Right cardiac atrium (tissue), 5 donors: ENCODE results near the gene NUAK1. TPM values are rescaled to one million over a fixed set of nuclear protein-coding genes. Genes with fewer than 3 reads are reported as not detected.
"Not testable (repeated sequence)": the region's sequence is repeated elsewhere in the genome, so short reads cannot be mapped to it uniquely, and the experiment has no call there.

Experiments used
- ATAC-seq, 2 donors: fragments of 200-7000 bp; cut with Tn5 transposase; one replicate each; pipeline versions ENCODE4 v1.8.0 to v1.9.1; 2020; ENCODE audit warnings: moderate library complexity in 2 of 2, mild to moderate bottlenecking in 1 of 2
- DNase-seq, 3 donors: peaks; one replicate each; pipeline ENCODE4 v3.0.0-alpha.2; 2020
- H3K27ac ChIP-seq: one replicate; pipeline ENCODE4 v1.5.1; 2013; ENCODE audit warnings: mild to moderate bottlenecking, low read length, control low read depth, moderate library complexity
- H3K27me3 ChIP-seq: one replicate; pipeline ENCODE4 v1.6.1; 2013; ENCODE audit not compliant: control insufficient read depth, insufficient read depth
- H3K4me1 ChIP-seq: one replicate; pipeline ENCODE4 v1.6.1; 2013; ENCODE audit warnings: low read length; ENCODE audit not compliant: control insufficient read depth, insufficient read depth
- H3K4me3 ChIP-seq: one replicate; pipeline ENCODE4 v1.5.1; 2013; ENCODE audit warnings: low read length, control low read depth
- H3K9me3 ChIP-seq: one replicate; pipeline ENCODE4 v1.6.1; 2013; ENCODE audit warnings: low read length; ENCODE audit not compliant: control insufficient read depth
- WGBS: extraction: QIAGEN DNeasy Blood & Tissue Kit; methylation state at CpG from one replicate; pipeline ENCODE4 v1.1.7; 2013; 5-methylcytosine and 5-hydroxymethylcytosine counted together
- intact Hi-C, 4 donors: fragments of 100-400 bp; cut with DNase I; formaldehyde crosslinking; loops; one replicate each; pipeline versions ENCODE4 v1.11.0 to v1.14.0; 2022 to 2023
- polyA plus RNA-seq: library from polyadenylated mRNA; stranded (reverse); fragments of 200-250 nt; gene quantifications from one replicate; pipeline ENCODE4 v1.2.3, GENCODE V29; 2013
- total RNA-seq, 4 donors: library from RNA; stranded (reverse); fragmentation: NEBNext Ultra II Directional; extraction: Animal tissue kit (Norgen Biotek cat#: 25700); gene quantifications; one replicate each; pipeline ENCODE4 v1.2.1, GENCODE V29; 2021
- donor health status: healthy with polysubstance abuse.
- donor health status: DM: no; HTN: yes; CAD: no.
- donor health status: DM: no; HTN: no; CAD: no.
- donor health status: DM: no; HTN: yes; CAD: no; lungs with severe emphysema.
- donor health status: DM: yes; HTN: yes; CAD: no.

The NUAK1 gene
- total and polyA plus RNA-seq, 5 donors: 10.0 to 30.2 (median 22.6) TPM

DNA sequence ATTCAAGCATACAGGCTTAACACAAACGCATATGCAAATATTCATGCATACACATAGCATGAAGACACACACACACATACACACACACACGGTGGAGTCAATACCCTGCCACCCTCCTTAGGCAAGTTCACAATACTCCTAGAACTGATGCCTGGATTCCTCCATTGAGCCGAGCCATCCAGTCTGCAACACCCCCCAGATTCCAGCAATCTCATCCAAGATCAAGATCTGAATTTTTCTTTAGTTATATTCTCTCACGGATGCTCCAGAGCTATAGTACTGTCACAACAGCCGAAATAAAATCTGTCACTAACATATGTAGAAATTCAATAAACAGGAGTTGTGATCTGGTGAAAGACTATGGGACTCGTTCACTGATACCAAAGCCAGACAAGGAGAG lies 110.8 kb downstream of the NUAK1 start:
- no peaks in the 10 kb centered on the region for H3K27me3 ChIP-seq
- H3K4me3 ChIP-seq: no peak overlapping the region
- ATAC-seq (no peak), DNase-seq (no peak)
- WGBS: 88% methylated on average over 6 of the region's 6 CpGs
- H3K4me1 ChIP-seq: no peaks in the 10 kb centered on the region
- no peak overlapping the region for H3K27ac ChIP-seq
- no peaks in the 10 kb centered on the region for H3K9me3 ChIP-seq
- intact Hi-C loops: no loop called here

DNA sequence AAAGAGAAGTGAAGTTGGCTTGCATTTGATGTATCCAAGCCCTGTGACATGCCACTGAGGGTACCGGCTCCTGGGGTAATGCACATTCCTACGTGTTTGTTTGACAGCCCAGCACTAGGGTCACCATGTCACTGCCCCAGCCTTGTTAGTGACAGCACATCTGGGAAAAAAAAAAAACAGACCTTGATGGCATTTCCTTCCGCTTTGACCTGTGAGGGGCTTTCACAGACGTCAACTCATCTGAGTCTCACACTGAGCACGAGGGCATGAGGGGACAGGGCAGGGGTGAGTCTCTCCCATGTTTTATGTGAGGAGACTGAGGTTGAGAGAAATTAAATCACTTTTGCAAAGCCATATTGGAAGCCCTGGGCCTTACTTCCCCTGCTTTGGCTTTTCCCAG lies 111.5 kb downstream of the NUAK1 start:
- H3K9me3 ChIP-seq: no peaks in the 10 kb centered on the region
- no peak overlapping the region for H3K27ac ChIP-seq
- H3K4me1 ChIP-seq: no peaks in the 10 kb centered on the region
- H3K4me3 ChIP-seq: no peak overlapping the region
- no peak for DNase-seq
- WGBS: 90% methylated on average over 5 of the region's 5 CpGs
- no peaks in the 10 kb centered on the region for H3K27me3 ChIP-seq
- ATAC-seq: no peak
- intact Hi-C loops: no loop called here

DNA sequence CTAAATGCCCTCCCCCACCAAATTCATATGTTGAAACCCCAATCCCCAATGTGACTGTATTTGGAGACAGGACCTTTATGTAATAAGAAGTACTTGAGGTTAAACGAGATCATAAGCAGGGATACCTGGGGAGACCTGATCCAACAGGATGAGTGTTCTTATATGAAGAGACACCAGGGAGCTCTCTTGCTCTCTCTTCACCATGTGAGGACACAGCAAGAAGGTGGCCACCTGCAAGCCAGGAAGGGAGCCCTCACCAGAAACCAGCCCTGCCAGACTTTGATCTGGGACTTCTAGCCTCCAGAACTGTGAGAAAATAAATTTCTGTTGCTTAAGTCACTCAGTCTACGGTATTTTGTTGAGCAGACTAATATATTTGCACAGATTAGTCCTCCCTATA lies 113.6 kb downstream of the NUAK1 start:
- no peak for DNase-seq
- H3K27ac ChIP-seq: no peak overlapping the region
- H3K4me3 ChIP-seq: no peak overlapping the region
- no peaks in the 10 kb centered on the region for H3K27me3 ChIP-seq
- intact Hi-C loops: no loop called here
- no peaks in the 10 kb centered on the region for H3K9me3 ChIP-seq
- H3K4me1 ChIP-seq: peaks cover 5% of the 10 kb centered on the region
- WGBS: 85% methylated on average over 2 of the region's 2 CpGs
- no peak for ATAC-seq

DNA sequence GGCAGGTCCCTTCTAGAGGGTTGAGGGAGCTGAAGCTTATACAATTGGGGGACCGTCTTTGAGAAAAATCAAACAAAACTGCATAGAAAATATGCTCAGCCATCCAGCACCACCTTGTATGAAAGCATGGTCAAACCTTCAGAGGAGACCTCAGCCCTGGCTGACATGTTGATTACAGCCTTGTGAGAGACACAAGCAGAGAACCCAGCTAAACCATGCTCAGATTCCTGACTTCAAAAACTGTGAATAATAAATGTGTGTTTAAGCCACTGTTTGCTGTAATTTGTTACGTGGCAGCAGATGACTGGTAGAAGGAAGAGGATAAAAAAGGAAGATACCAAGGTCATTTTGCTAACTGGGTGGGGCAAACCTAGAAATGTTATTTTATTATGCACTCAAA lies 115.7 kb downstream of the NUAK1 start:
- DNase-seq (no peak), ATAC-seq (no peak)
- Histone ChIP-seq H3K9me3 (no peaks in the 10 kb centered on the region), H3K4me3 (no peak overlapping the region), H3K27ac (no peak overlapping the region), H3K27me3 (no peaks in the 10 kb centered on the region), H3K4me1 (peaks cover 5% of the 10 kb centered on the region)
- 92% methylated on average over 2 of the region's 2 CpGs for WGBS
- intact Hi-C loops: no loop called here

DNA sequence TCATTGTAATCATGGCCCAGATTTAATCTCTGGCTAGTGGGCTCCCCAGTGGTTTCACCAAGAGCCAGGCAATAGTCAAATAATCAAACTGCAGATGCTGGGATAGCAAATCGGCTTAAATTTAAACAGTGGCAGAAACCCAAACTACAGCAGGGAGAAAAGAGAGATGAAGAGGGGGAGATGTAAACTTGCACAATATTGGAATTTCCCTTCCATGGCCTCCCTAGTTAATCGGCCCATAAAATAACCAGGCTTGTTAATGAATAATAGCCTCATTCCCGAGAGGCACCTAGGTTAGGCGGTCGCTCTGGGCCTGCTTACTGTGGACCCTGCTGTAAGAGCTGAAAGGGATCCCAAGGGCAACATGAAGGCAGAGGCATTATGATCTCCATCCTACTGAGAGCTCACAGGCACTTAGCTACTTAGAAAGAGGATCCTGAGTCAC lies 116.2 kb downstream of the NUAK1 start:
- H3K9me3 ChIP-seq: no peaks in the 10 kb centered on the region
- DNase-seq (no peak), ATAC-seq (no peak)
- no peak overlapping the region for H3K4me3 ChIP-seq
- H3K4me1 ChIP-seq: peaks cover 5% of the 10 kb centered on the region
- H3K27ac ChIP-seq: no peak overlapping the region
- intact Hi-C loops: no loop called here
- no peaks in the 10 kb centered on the region for H3K27me3 ChIP-seq
- WGBS: 81% methylated on average over 5 of the region's 5 CpGs

DNA sequence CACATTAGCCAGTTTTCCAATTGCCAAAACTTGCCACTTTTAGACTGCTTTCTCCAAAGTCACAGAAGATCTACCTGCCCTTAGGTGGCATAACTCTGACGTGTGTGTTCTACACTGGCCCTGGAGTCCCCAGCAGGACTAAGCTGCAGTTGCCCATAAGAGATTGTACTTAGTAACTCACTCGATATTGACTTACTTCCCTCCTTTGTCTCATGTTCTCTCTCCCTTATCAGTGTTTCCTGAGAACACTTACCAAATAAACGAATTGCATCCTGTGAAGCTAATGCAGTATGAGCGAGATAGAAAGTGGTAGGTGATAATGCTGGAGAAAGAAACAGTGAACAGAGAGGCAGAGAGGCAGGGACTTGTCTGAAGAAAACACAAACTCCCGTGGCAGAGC lies 117.2 kb downstream of the NUAK1 start:
- 23% methylated on average over 5 of the region's 5 CpGs for WGBS
- DNase-seq (no peak), ATAC-seq (peak; percentile 82 to 94)
- intact Hi-C loops: no loop called here
- Histone ChIP-seq H3K9me3 (no peaks in the 10 kb centered on the region), H3K4me3 (no peak overlapping the region), H3K27ac (peak overlapping the region; percentile 21), H3K27me3 (no peaks in the 10 kb centered on the region), H3K4me1 (peaks cover 5% of the 10 kb centered on the region)

DNA sequence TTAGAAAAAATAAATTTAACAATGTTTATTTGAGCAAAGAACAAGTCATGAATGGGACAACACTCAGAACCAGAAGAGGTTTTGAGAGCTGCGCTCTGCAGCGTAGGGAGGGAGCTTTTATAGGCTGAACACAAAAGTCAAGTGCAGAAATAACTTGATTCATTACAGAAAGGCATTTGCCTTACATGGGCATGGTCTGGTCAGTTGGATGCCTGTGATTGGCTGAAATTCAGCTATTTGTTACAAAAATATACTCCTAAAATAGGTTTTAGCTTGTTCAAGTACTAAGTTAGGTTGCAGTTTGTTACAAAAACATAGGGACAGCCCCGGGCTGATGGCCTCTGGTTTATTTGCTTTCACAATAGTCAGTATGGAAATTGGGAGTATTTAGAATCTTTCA lies 118.0 kb downstream of the NUAK1 start:
- peak in 1 of 2 donors; percentile 24 for ATAC-seq
- intact Hi-C loops: no loop called here
- Histone ChIP-seq H3K9me3 (no peaks in the 10 kb centered on the region), H3K4me1 (peaks cover 5% of the 10 kb centered on the region), H3K4me3 (no peak overlapping the region), H3K27me3 (no peaks in the 10 kb centered on the region), H3K27ac (no peak overlapping the region)
- no peak for DNase-seq
- WGBS: 66% methylated on average over 3 of the region's 3 CpGs

DNA sequence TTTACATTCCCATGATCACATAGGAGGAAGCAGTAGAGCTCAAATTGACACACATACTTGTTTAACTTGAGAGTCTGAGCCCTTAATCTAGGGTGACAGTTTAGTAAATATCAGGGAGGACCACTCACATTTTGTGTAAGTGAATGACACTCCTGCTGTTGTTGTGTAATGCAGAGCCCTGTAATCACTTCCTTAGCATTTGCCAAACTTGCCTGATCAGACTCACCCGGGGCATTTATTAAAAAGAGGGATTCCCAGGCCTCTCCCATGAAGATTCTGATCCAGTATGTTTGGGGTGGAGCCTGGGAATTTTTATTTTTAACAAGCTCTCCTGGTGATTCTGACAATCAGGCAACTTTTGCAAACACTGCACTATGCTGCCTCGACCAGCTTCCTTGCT lies 119.6 kb downstream of the NUAK1 start:
- H3K27me3 ChIP-seq: no peaks in the 10 kb centered on the region
- WGBS: 75% methylated on average over 2 of the region's 2 CpGs
- peaks cover 5% of the 10 kb centered on the region for H3K4me1 ChIP-seq
- no peak overlapping the region for H3K4me3 ChIP-seq
- intact Hi-C loops: no loop called here
- no peak for DNase-seq
- H3K27ac ChIP-seq: no peak overlapping the region
- no peaks in the 10 kb centered on the region for H3K9me3 ChIP-seq
- no peak for ATAC-seq

DNA sequence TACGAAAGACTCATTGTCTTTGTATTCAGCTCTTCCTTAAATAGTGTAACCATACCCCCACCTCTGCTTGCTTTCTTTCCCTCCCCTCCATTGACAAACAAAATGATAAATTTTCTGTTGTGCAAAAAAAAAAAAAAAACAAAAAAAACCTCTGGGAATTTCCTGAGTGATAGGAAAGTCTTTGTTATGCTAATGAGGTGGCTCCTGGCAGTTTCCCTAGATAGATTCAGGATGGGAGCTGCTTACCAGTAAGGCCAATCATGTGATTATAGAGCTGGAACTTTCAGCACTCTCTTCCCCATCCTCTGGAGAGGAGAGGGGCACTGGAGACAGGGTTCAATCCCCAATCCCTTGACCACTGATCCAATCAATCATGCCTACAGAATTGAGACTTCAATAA lies 120.5 kb downstream of the NUAK1 start:
- intact Hi-C loops: no loop called here
- Histone ChIP-seq H3K27ac (no peak overlapping the region), H3K4me3 (no peak overlapping the region), H3K4me1 (peaks cover 5% of the 10 kb centered on the region), H3K27me3 (no peaks in the 10 kb centered on the region), H3K9me3 (no peaks in the 10 kb centered on the region)
- DNase-seq (no peak), ATAC-seq (no peak)
- 88% methylated on average over 1 of the region's 1 CpG for WGBS

DNA sequence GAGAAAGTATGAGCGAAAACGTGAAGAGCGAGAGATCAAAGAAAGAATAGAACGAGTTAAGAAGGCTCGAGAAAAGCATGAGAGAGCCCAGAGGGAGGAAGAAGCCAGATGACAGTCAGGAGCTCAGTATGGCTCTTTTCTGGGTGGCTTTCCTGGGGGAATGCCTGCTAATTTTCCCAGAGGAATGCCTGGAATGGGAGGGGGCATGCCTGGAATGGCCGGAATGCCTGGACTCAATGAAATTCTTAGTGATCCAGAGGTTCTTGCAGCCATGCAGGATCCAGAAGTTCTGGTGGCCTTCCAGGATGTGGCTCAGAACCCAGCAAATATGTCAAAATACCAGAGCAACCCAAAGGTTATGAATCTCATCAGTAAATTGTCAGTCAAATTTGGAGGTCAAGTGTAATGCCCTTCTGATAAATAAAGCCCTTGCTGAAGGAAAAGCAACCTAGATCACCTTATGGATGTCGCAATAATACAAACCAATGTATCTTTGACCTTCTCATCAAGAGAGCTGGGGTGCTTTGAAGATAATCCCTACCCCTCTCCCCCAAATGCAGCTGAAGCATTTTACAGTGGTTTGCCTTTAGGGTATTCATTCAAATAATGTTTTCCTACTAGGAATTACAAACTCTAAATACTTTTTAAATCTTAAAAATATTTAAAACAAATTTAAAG lies 122.0 kb downstream of the NUAK1 start:
- ATAC-seq, H3K9me3 ChIP-seq, intact Hi-C loops, H3K4me1 ChIP-seq, DNase-seq, H3K27ac ChIP-seq, H3K27me3 ChIP-seq, H3K4me3 ChIP-seq: not testable (repeated sequence)
- 93% methylated on average over 7 of the region's 7 CpGs for WGBS

DNA sequence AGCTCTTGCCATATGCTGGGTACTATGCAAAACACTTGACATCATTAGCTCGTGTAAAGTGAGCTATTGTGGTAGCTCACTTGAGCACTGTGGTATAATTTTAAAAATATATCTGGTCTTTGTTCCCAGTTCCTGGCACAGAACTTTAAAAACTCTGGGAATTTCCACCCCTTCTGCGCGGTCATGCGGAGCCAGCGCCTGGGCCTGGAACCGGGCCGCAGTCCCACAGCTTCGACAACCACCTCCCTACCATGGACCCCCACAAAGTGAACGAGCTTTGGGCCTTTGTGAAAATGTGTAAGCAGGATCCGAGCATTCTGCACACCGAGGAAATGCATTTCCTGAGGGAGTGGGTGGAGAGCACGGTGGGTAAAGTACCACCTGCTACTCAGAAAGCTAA lies 123.1 kb downstream of the NUAK1 start:
- ATAC-seq: no peak
- intact Hi-C loops: no loop called here
- WGBS: 75% methylated on average over 12 of the region's 12 CpGs
- Histone ChIP-seq H3K27ac (no peak overlapping the region), H3K27me3 (no peaks in the 10 kb centered on the region), H3K4me3 (no peak overlapping the region), H3K4me1 (peaks cover 2% of the 10 kb centered on the region), H3K9me3 (no peaks in the 10 kb centered on the region)
- DNase-seq: no peak

DNA sequence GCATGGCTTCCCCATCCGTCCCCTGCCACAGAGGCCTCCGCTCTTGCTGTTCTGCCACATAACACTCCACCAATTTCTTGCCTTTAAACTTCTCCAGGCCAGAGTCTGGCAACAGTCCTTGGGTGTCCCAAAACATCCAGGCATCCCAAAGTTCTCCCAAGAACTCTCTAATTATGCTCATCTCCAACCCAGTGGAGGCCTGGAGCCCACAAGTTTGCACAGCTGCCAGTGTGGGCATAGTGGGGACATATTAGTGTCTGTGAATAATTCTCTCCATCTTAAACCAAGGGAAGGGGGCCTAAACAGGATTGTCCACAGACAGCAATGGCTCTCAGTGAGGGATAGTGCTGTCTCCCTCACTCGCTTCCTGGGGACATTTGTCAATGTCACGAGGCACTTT lies 124.8 kb downstream of the NUAK1 start:
- Histone ChIP-seq H3K27ac (no peak overlapping the region), H3K27me3 (no peaks in the 10 kb centered on the region), H3K9me3 (no peaks in the 10 kb centered on the region), H3K4me1 (no peaks in the 10 kb centered on the region), H3K4me3 (no peak overlapping the region)
- DNase-seq (no peak), ATAC-seq (no peak)
- WGBS: 96% methylated on average over 4 of the region's 4 CpGs
- intact Hi-C loops: no loop called here
